Spinal cord (tissue), 10 donors: Measurements from ENCODE around the gene S100A4. TPM values are rescaled to one million over a fixed set of nuclear protein-coding genes. Genes with fewer than 3 reads are reported as not detected.

Experiments used
- DNase-seq, 6 donors: peaks; one replicate each; pipeline versions ENCODE4 v3.0.0 to v3.0.0-alpha.2; 2013 to 2015; ENCODE audit warnings: low spot score in 6 of 6, low read depth in 4 of 6
- H3K27ac ChIP-seq: one replicate; pipeline ENCODE4 v1.5.1; 2013; ENCODE audit warnings: low read depth, low read length, control low read depth
- H3K27me3 ChIP-seq: one replicate; pipeline ENCODE4 v1.6.1; 2013; ENCODE audit warnings: low read length; ENCODE audit not compliant: control insufficient read depth, insufficient read depth
- H3K36me3 ChIP-seq: one replicate; pipeline ENCODE4 v1.6.1; 2013; ENCODE audit warnings: low read length; ENCODE audit not compliant: control insufficient read depth, insufficient read depth
- H3K4me1 ChIP-seq: one replicate; pipeline ENCODE4 v1.6.1; 2013; ENCODE audit warnings: low read length; ENCODE audit not compliant: control insufficient read depth, insufficient read depth
- H3K4me3 ChIP-seq: one replicate; pipeline ENCODE4 v1.5.1; 2013; ENCODE audit warnings: low read depth, low read length, control low read depth
- H3K9me3 ChIP-seq: one replicate; pipeline ENCODE4 v1.6.1; 2013; ENCODE audit warnings: low read length; ENCODE audit not compliant: control insufficient read depth, insufficient read depth
- WGBS: methylation state at CpG from one replicate; pipeline ENCODE4 v1.1.5; 2013; ENCODE audit warnings: missing lambda C conversion rate; ENCODE audit not compliant: insufficient coverage; 5-methylcytosine and 5-hydroxymethylcytosine counted together
- polyA plus RNA-seq, 2 donors: library from polyadenylated mRNA; unstranded; fragments of 120-200 nt; gene quantifications; one replicate each; pipeline ENCODE4 v1.2.1, GENCODE V29; 2013; ENCODE audit not compliant: insufficient read length in 2 of 2
- total RNA-seq, 2 donors: library from RNA; depleted of rRNA in 1 of 2; stranded (reverse); fragments of 120-200 nt in 1 of 2; fragments of >200 nt in 1 of 2; gene quantifications; one replicate each; pipeline versions ENCODE4 v1.2.3 to v1.2.4, GENCODE V29; 2013 to 2014
- donor health status: healthy.

The S100A4 gene
- total and polyA plus RNA-seq, 4 donors, result 6.0 to 38.2 (median 19.5) TPM

GRCh38 chr1:153536012-153536670 lies 9.5 kb downstream of the S100A4 start:
- DNase-seq, result peak in 4 of 6 donors; percentile 42 to 85 (median 64)
- Histone ChIP-seq H3K4me1 (peaks cover 40% of the 10 kb centered on the region), H3K9me3 (no peaks in the 10 kb centered on the region), H3K27me3 (no peaks in the 10 kb centered on the region), H3K36me3 (no peaks in the 10 kb centered on the region), H3K27ac (peak overlapping the region; percentile 70), H3K4me3 (peak overlapping the region; percentile 70)
- WGBS, result 2% methylated on average over 32 of the region's 38 CpGs

GRCh38 chr1:153535242-153536011 lies 10.2 kb downstream of the S100A4 start, which contains the start of gene S100A6:
TSS of gene S100A6 (minus strand) at chr1:153535991. CDS start at chr1:153535339, 652 bp downstream.
- peak in 1 of 6 donors; percentile 13 for DNase-seq
- peak within 1 kb of the TSS; percentile 70 for H3K4me3 ChIP-seq
- H3K27me3 ChIP-seq, result no peaks in the 10 kb centered on the region
- peaks cover 40% of the 10 kb centered on the region for H3K4me1 ChIP-seq
- WGBS, result 18% methylated on average over 18 of the region's 18 CpGs
- peak within 1 kb of the TSS; percentile 70 for H3K27ac ChIP-seq
- no peaks in the 10 kb centered on the region for H3K9me3 ChIP-seq
- H3K36me3 ChIP-seq, result no peaks in the 10 kb centered on the region

DNA sequence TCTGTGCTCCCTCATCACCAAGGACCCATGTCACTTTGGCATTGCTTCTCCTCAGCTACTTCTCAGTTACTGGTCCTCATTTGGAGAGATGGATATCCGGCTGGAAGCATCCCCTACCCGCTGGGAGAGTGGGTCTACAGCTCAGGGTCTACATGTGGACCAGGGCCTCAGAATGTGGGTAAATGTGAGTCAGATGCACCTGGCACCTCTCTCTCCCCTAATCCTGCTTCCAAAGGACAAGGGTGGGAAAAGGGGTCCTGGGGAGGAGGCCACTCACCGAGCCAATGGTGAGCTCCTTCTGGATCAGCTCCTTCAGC lies 10.7 kb downstream of the S100A4 start:
- H3K9me3 ChIP-seq, result no peaks in the 10 kb centered on the region
- 88% methylated on average over 1 of the region's 3 CpGs for WGBS
- peak overlapping the region; percentile 70 for H3K4me3 ChIP-seq
- DNase-seq, result no peak
- no peaks in the 10 kb centered on the region for H3K36me3 ChIP-seq
- no peak overlapping the region for H3K27ac ChIP-seq
- peaks cover 40% of the 10 kb centered on the region for H3K4me1 ChIP-seq
- no peaks in the 10 kb centered on the region for H3K27me3 ChIP-seq

GRCh38 chr1:153534226-153534924 lies 11.2 kb downstream of the S100A4 start:
- Histone ChIP-seq H3K4me3 (no peak overlapping the region), H3K36me3 (no peaks in the 10 kb centered on the region), H3K27ac (no peak overlapping the region), H3K9me3 (no peaks in the 10 kb centered on the region), H3K4me1 (peaks cover 40% of the 10 kb centered on the region), H3K27me3 (no peaks in the 10 kb centered on the region)
- WGBS, result 96% methylated on average over 6 of the region's 7 CpGs
- no peak for DNase-seq

DNA sequence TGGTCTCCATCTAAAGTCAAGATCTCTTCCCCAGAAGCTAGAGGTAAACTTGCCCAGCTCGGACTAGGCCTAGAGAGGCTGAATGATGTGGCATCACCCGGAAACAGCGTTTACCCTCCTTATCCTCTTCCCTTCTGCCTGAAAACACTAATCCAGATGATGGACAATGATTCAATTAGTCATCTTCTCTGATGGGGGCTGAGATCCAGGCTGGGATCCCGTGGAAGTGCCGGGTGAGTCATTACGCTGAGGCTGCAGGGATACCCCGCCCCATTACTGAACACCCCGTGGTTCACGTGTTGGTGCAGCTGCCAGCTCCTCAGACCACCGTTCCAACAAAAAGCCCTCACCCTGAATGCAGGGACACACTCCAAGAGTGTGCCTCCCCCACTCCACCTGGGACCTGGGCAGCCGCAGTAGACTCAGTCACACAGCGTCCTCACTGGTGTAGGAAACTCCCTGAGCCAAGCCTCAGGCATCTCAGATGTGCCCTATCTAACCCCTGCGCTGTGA lies 11.9 kb downstream of the S100A4 start:
- peaks cover 40% of the 10 kb centered on the region for H3K4me1 ChIP-seq
- 86% methylated on average over 9 of the region's 13 CpGs for WGBS
- no peak overlapping the region for H3K4me3 ChIP-seq
- no peak for DNase-seq
- no peak overlapping the region for H3K27ac ChIP-seq
- H3K9me3 ChIP-seq, result no peaks in the 10 kb centered on the region
- no peaks in the 10 kb centered on the region for H3K27me3 ChIP-seq
- no peaks in the 10 kb centered on the region for H3K36me3 ChIP-seq

GRCh38 chr1:153532769-153533599 lies 12.6 kb downstream of the S100A4 start:
- H3K36me3 ChIP-seq, result no peaks in the 10 kb centered on the region
- 13% methylated on average over 28 of the region's 34 CpGs for WGBS
- H3K4me1 ChIP-seq, result peaks cover 37% of the 10 kb centered on the region
- DNase-seq, result peak in 5 of 6 donors; percentile 36 to 88 (median 63)
- no peaks in the 10 kb centered on the region for H3K9me3 ChIP-seq
- H3K4me3 ChIP-seq, result no peak overlapping the region
- no peaks in the 10 kb centered on the region for H3K27me3 ChIP-seq
- no peak overlapping the region for H3K27ac ChIP-seq

DNA sequence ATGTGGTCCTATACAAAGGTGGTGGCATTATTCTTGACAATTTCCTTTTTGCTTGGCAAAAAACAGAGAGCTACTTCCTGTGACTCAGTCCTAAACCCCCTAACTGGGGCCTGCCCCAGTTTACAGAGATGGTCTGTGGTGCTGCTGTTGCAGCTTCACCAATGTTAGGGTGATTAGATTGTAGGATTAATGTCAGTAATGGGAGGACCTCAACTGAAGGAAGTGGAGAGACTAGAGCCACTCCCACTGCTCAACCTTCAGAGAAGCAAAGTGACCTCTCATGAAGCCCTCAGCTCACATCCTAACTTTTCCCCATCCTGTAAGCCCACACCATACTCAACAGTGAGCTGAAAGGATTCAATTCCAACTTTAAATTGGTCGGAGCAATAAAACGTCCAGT lies 13.4 kb downstream of the S100A4 start:
- 73% methylated on average over 2 of the region's 2 CpGs for WGBS
- no peaks in the 10 kb centered on the region for H3K36me3 ChIP-seq
- no peak for DNase-seq
- H3K4me1 ChIP-seq, result peaks cover 39% of the 10 kb centered on the region
- no peak overlapping the region for H3K27ac ChIP-seq
- no peaks in the 10 kb centered on the region for H3K27me3 ChIP-seq
- H3K4me3 ChIP-seq, result no peak overlapping the region
- no peaks in the 10 kb centered on the region for H3K9me3 ChIP-seq

DNA sequence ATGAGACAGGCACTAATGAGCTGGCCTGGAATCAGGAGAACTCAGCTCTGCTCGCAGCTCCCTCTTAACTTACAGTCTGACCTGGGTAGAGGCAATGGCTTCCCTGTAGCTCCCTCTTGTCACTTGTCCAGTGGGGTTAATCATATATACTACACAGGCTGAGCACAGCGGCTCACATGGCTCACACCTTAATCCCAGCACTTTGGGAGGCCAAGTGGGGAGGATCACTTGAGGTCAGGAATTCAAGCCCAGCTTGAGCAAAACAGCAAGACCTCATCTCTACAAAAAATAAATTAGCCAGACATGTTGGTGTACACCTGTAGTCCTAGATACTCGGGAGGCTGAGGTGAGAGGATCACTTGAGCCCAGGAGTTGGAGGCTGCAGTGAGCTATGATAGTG lies 14.0 kb downstream of the S100A4 start:
- peaks cover 38% of the 10 kb centered on the region for H3K4me1 ChIP-seq
- DNase-seq, result no peak
- no peaks in the 10 kb centered on the region for H3K27me3 ChIP-seq
- H3K9me3 ChIP-seq, result no peaks in the 10 kb centered on the region
- no peak overlapping the region for H3K27ac ChIP-seq
- H3K4me3 ChIP-seq, result no peak overlapping the region
- no peaks in the 10 kb centered on the region for H3K36me3 ChIP-seq
- WGBS, result 90% methylated on average over 1 of the region's 3 CpGs

DNA sequence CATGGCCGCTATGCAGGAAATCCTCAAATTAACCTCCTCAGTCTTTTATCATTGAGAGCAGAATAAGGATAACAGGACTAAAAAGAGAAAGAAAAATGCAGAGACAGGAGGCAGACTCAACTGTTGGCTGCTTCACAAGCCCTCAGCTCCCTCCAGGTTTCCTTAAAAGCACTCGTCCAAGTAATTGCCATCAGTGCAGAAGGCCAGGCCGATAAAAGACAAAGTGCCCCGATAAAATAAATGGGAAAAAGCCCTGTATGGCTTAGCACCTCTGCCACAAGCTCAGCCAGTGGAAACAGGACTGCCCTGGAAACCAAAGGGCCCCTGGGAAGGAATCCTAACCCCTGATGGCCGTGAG lies 17.9 kb downstream of the S100A4 start:
- no peaks in the 10 kb centered on the region for H3K27me3 ChIP-seq
- no peak overlapping the region for H3K27ac ChIP-seq
- H3K4me1 ChIP-seq, result peaks cover 5% of the 10 kb centered on the region
- H3K9me3 ChIP-seq, result no peaks in the 10 kb centered on the region
- no peaks in the 10 kb centered on the region for H3K36me3 ChIP-seq
- no peak for DNase-seq
- 56% methylated on average over 3 of the region's 5 CpGs for WGBS
- H3K4me3 ChIP-seq, result no peak overlapping the region
